Measurements from ENCODE around the gene KCNMA1.

The KCNMA1 gene

DNA sequence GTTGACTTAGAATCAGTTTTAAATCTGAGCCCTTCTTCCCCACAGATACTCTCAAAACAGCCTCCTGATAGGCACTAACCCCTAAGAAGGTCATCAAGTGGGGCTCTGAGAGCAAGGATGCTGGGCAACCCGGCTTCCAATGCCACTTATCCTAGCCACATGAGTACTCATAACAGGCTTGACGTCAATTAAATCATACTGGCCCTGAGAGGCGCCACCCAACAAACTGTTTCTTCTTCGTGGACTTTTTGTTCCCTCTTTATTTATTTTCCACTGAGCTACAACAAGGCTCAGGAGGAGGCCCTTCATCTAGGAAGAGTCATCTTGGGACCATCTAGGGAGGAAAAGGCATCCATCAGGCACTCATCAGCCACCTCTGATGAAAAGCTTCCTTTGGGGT, 255.9 kb downstream of the KCNMA1 start:
- H3K4me3 ChIP-seq (ENCODE audit: insufficient read depth, low read length, poor library complexity, severe bottlenecking), result no peak overlapping the region
- no peak overlapping the region for H3K4me2 ChIP-seq (ENCODE audit: low read depth, low read length, poor library complexity, severe bottlenecking)
- H4K20me1 ChIP-seq (ENCODE audit: low read depth, low read length), result no peaks in the 10 kb centered on the region
- H3F3A ChIP-seq (ENCODE audit: insufficient read depth), result no peaks in the 10 kb centered on the region
- H3K9me3 ChIP-seq (ENCODE audit: insufficient read depth, low read length), result no peaks in the 10 kb centered on the region
- no peak overlapping the region for H3K27ac ChIP-seq (ENCODE audit: low read depth, low read length)
- no peaks in the 10 kb centered on the region for H3K79me2 ChIP-seq (ENCODE audit: insufficient read depth, low read length)
- no peaks in the 10 kb centered on the region for H3K36me3 ChIP-seq (ENCODE audit: low read length)
- no peak for TF ChIP-seq EZH2phosphoT487 (conservative IDR thresholded peaks at IDR 0.05; ENCODE audit: low read length)
- TF ChIP-seq, protein P1, sequence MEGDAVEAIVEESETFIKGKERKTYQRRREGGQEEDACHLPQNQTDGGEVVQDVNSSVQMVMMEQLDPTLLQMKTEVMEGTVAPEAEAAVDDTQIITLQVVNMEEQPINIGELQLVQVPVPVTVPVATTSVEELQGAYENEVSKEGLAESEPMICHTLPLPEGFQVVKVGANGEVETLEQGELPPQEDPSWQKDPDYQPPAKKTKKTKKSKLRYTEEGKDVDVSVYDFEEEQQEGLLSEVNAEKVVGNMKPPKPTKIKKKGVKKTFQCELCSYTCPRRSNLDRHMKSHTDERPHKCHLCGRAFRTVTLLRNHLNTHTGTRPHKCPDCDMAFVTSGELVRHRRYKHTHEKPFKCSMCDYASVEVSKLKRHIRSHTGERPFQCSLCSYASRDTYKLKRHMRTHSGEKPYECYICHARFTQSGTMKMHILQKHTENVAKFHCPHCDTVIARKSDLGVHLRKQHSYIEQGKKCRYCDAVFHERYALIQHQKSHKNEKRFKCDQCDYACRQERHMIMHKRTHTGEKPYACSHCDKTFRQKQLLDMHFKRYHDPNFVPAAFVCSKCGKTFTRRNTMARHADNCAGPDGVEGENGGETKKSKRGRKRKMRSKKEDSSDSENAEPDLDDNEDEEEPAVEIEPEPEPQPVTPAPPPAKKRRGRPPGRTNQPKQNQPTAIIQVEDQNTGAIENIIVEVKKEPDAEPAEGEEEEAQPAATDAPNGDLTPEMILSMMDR (IDR thresholded peaks at IDR 0.05; ENCODE audit: insufficient read depth, low read length, poor library complexity, severe bottlenecking), result no peak
- H3K27me3 ChIP-seq (ENCODE audit: low read length), result no peaks in the 10 kb centered on the region
- H2AFZ ChIP-seq (ENCODE audit: low read depth, low read length, severe bottlenecking), result no peak overlapping the region
- H3K9ac ChIP-seq (ENCODE audit: low read length), result no peak overlapping the region
- no peaks in the 10 kb centered on the region for H3K9me2 ChIP-seq (replicated peaks; ENCODE audit: insufficient read depth, low read length)

DNA sequence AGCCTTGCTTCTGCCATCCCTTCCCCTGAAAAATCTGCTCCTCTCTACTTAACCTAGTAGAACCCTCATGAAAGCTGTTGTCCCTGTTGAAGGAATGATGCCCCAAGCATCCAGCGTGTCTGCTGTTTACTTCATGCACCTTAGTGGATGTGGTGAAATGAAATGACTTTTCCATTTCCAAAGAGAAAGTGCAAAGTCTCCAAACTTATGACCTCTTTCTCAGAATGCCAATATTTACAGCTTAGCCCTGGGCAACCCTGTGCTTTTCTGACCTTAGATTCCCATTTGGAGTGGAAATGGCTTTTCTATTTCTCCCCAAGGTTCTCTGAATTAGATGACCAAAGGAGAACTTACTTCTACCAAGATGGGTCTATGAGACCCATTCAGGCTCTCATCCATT, 256.9 kb downstream of the KCNMA1 start:
- Histone ChIP-seq H3K4me3 (ENCODE audit: insufficient read depth, low read length, poor library complexity, severe bottlenecking) (no peak overlapping the region), H2AFZ (ENCODE audit: low read depth, low read length, severe bottlenecking) (no peak overlapping the region), H3K9me2 (replicated peaks; ENCODE audit: insufficient read depth, low read length) (no peaks in the 10 kb centered on the region), H4K20me1 (ENCODE audit: low read depth, low read length) (no peaks in the 10 kb centered on the region), H3K9ac (ENCODE audit: low read length) (no peak overlapping the region), H3K27ac (ENCODE audit: low read depth, low read length) (no peak overlapping the region), H3K79me2 (ENCODE audit: insufficient read depth, low read length) (no peaks in the 10 kb centered on the region), H3K9me3 (ENCODE audit: insufficient read depth, low read length) (no peaks in the 10 kb centered on the region), H3K27me3 (ENCODE audit: low read length) (no peaks in the 10 kb centered on the region), H3K36me3 (ENCODE audit: low read length) (no peaks in the 10 kb centered on the region), H3F3A (ENCODE audit: insufficient read depth) (no peaks in the 10 kb centered on the region), H3K4me2 (ENCODE audit: low read depth, low read length, poor library complexity, severe bottlenecking) (no peak overlapping the region)
- TF ChIP-seq, protein P1 (IDR thresholded peaks at IDR 0.05; ENCODE audit: insufficient read depth, low read length, poor library complexity, severe bottlenecking), result no peak
- no peak for TF ChIP-seq EZH2phosphoT487 (conservative IDR thresholded peaks at IDR 0.05; ENCODE audit: low read length)

DNA sequence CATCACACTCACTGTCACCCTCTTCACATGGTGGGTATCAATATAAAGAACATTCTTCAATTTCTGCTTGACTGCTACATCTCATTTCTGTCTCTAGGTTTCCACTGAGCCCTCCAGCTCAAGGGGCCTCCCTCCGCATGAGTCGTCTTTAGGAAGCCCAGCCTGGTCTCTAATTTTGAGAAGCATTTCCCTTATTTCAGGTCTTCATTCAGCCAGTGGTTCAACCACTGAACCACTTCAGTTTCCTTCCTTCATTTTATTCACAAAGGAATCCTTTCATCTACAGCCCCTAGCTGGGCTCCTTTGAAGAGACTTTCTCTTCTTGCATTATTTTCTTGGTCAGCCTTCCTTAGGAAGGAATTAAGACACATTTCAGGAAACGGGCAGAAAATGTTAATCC, 257.4 kb downstream of the KCNMA1 start:
- Histone ChIP-seq H3K27me3 (ENCODE audit: low read length) (no peaks in the 10 kb centered on the region), H3K4me2 (ENCODE audit: low read depth, low read length, poor library complexity, severe bottlenecking) (no peak overlapping the region), H3K9me3 (ENCODE audit: insufficient read depth, low read length) (no peaks in the 10 kb centered on the region), H3K36me3 (ENCODE audit: low read length) (no peaks in the 10 kb centered on the region), H3K27ac (ENCODE audit: low read depth, low read length) (no peak overlapping the region), H3F3A (ENCODE audit: insufficient read depth) (no peaks in the 10 kb centered on the region), H4K20me1 (ENCODE audit: low read depth, low read length) (no peaks in the 10 kb centered on the region), H3K4me3 (ENCODE audit: insufficient read depth, low read length, poor library complexity, severe bottlenecking) (no peak overlapping the region), H2AFZ (ENCODE audit: low read depth, low read length, severe bottlenecking) (no peak overlapping the region), H3K9ac (ENCODE audit: low read length) (no peak overlapping the region), H3K79me2 (ENCODE audit: insufficient read depth, low read length) (no peaks in the 10 kb centered on the region), H3K9me2 (replicated peaks; ENCODE audit: insufficient read depth, low read length) (no peaks in the 10 kb centered on the region)
- no peak for TF ChIP-seq EZH2phosphoT487 (conservative IDR thresholded peaks at IDR 0.05; ENCODE audit: low read length)
- TF ChIP-seq, protein P1 (IDR thresholded peaks at IDR 0.05; ENCODE audit: insufficient read depth, low read length, poor library complexity, severe bottlenecking), result no peak

Measured in SU-DHL-6 (cell line).